HEK293 (cell line): ENCODE data around the gene ARMC5.

Experiments
- EGR2 ChIP-seq: fragments of 450-650 bp; formaldehyde crosslinking; IDR thresholded peaks from 2 replicates; pipeline ENCODE4 v1.5.1; 2016; ENCODE audit warnings: low read depth, missing biosample characterization, missing genetic modification characterization
- GLI2 ChIP-seq: fragments of 450-650 bp; formaldehyde crosslinking; IDR thresholded peaks from 2 replicates; pipeline ENCODE4; 2017; ENCODE audit warnings: missing biosample characterization, missing genetic modification characterization, low read depth, borderline replicate concordance
- IKZF3 ChIP-seq: fragments of 450-650 bp; IDR thresholded peaks from 2 replicates; pipeline ENCODE4 v1.5.0; 2018; ENCODE audit warnings: missing biosample characterization, mild to moderate bottlenecking, missing genetic modification characterization, moderate library complexity
- KLF1 ChIP-seq: fragments of 450-650 bp; formaldehyde crosslinking; IDR thresholded peaks from 2 replicates; pipeline ENCODE4 v1.5.1; 2016; ENCODE audit warnings: missing biosample characterization, missing genetic modification characterization
- KLF10 ChIP-seq: fragments of 450-650 bp; IDR thresholded peaks from 2 replicates; pipeline ENCODE4 v1.5.1; 2018; ENCODE audit warnings: missing biosample characterization, mild to moderate bottlenecking, missing genetic modification characterization
- KLF16 ChIP-seq: fragments of 450-650 bp; formaldehyde crosslinking; IDR thresholded peaks from 2 replicates; pipeline ENCODE4 v1.5.1; 2017; ENCODE audit warnings: missing biosample characterization, missing genetic modification characterization
- OSR2 ChIP-seq: fragments of 450-650 bp; formaldehyde crosslinking; IDR thresholded peaks from 2 replicates; pipeline ENCODE4 v1.5.1; 2016; ENCODE audit warnings: missing biosample characterization, missing genetic modification characterization
- PRDM1 ChIP-seq: fragments of 450-650 bp; formaldehyde crosslinking; IDR thresholded peaks from 2 replicates; pipeline ENCODE4; 2016; ENCODE audit warnings: missing biosample characterization, missing genetic modification characterization
- SP2 ChIP-seq: fragments of 450-650 bp; formaldehyde crosslinking; IDR thresholded peaks from 2 replicates; pipeline ENCODE4 v1.5.1; 2016; ENCODE audit warnings: missing biosample characterization, missing genetic modification characterization
- SP3 ChIP-seq: fragments of 450-650 bp; formaldehyde crosslinking; IDR thresholded peaks from 2 replicates; pipeline ENCODE4 v1.5.1; 2016; ENCODE audit warnings: missing biosample characterization, missing genetic modification characterization
- SP7 ChIP-seq: fragments of 450-650 bp; formaldehyde crosslinking; IDR thresholded peaks from 2 replicates; pipeline ENCODE4 v1.5.1; 2016; ENCODE audit warnings: missing biosample characterization, missing genetic modification characterization
- WT1 ChIP-seq: fragments of 450-650 bp; formaldehyde crosslinking; IDR thresholded peaks from 2 replicates; pipeline ENCODE4 v1.5.1; 2016; ENCODE audit warnings: missing biosample characterization, missing genetic modification characterization
- ZBTB8A ChIP-seq: fragments of 450-650 bp; formaldehyde crosslinking; IDR thresholded peaks from 2 replicates; pipeline ENCODE4 v1.5.1; 2016; ENCODE audit warnings: missing biosample characterization, missing genetic modification characterization
- ZEB2 ChIP-seq: fragments of 450-650 bp; formaldehyde crosslinking; IDR thresholded peaks from 2 replicates; pipeline ENCODE4 v1.5.1; 2016; ENCODE audit warnings: missing biosample characterization, missing genetic modification characterization
- ZFP3 ChIP-seq: fragments of 450-650 bp; formaldehyde crosslinking; IDR thresholded peaks from 2 replicates; pipeline ENCODE4 v1.5.1; 2016; ENCODE audit warnings: low read depth, missing biosample characterization, missing genetic modification characterization
- ZNF121 ChIP-seq: fragments of 450-650 bp; formaldehyde crosslinking; IDR thresholded peaks from 2 replicates; pipeline ENCODE4 v1.5.1; 2016; ENCODE audit warnings: missing biosample characterization, missing genetic modification characterization
- ZNF132 ChIP-seq: fragments of 450-650 bp; formaldehyde crosslinking; IDR thresholded peaks from 2 replicates; pipeline ENCODE4 v1.5.1; 2017; ENCODE audit warnings: missing biosample characterization, missing genetic modification characterization, borderline replicate concordance
- ZNF146 ChIP-seq: fragments of 450-650 bp; formaldehyde crosslinking; IDR thresholded peaks from 2 replicates; pipeline ENCODE4 v1.5.1; 2016; ENCODE audit warnings: missing biosample characterization, missing genetic modification characterization
- ZNF221 ChIP-seq: fragments of 450-650 bp; formaldehyde crosslinking; IDR thresholded peaks from 2 replicates; pipeline ENCODE4 v1.5.1; 2017; ENCODE audit warnings: missing biosample characterization, missing genetic modification characterization, borderline replicate concordance
- ZNF324 ChIP-seq: fragments of 450-650 bp; formaldehyde crosslinking; IDR thresholded peaks from 2 replicates; pipeline ENCODE4 v1.5.1; 2016; ENCODE audit warnings: missing biosample characterization, missing genetic modification characterization
- ZNF341 ChIP-seq: fragments of 450-650 bp; formaldehyde crosslinking; IDR thresholded peaks from 2 replicates; pipeline ENCODE4; 2016; ENCODE audit warnings: low read depth, missing biosample characterization, missing genetic modification characterization
- ZNF530 ChIP-seq: fragments of 450-650 bp; formaldehyde crosslinking; IDR thresholded peaks from 2 replicates; pipeline ENCODE4 v1.5.1; 2016; ENCODE audit warnings: low read depth, missing biosample characterization, missing genetic modification characterization
- ZNF596 ChIP-seq: fragments of 450-650 bp; IDR thresholded peaks from 2 replicates; pipeline ENCODE4 v1.5.0; 2018; ENCODE audit warnings: missing biosample characterization, mild to moderate bottlenecking, missing genetic modification characterization, moderate library complexity
- ZNF660 ChIP-seq: fragments of 450-650 bp; IDR thresholded peaks from 2 replicates; pipeline ENCODE4 v1.5.1; 2018; ENCODE audit warnings: missing biosample characterization, mild to moderate bottlenecking, missing genetic modification characterization
- ZSCAN16 ChIP-seq: fragments of 450-650 bp; formaldehyde crosslinking; IDR thresholded peaks from 2 replicates; pipeline ENCODE4 v1.5.1; 2016; ENCODE audit warnings: missing biosample characterization, missing genetic modification characterization
- ZSCAN23 ChIP-seq: fragments of 450-650 bp; formaldehyde crosslinking; IDR thresholded peaks from 2 replicates; pipeline ENCODE4 v1.5.1; 2016; ENCODE audit warnings: missing biosample characterization, missing genetic modification characterization
- TF ChIP-seq, protein P1 (sequence below): fragments of 450-650 bp; formaldehyde crosslinking; IDR thresholded peaks from 2 replicates; pipeline ENCODE4 v1.5.1; 2016; ENCODE audit warnings: missing biosample characterization, missing genetic modification characterization
- TF ChIP-seq, protein P2 (sequence below): fragments of 450-650 bp; formaldehyde crosslinking; IDR thresholded peaks from 2 replicates; pipeline ENCODE4 v1.5.1; 2016; ENCODE audit warnings: missing biosample characterization, missing genetic modification characterization, low read depth
- TF ChIP-seq, protein P3 (sequence below): fragments of 450-650 bp; formaldehyde crosslinking; IDR thresholded peaks from 2 replicates; pipeline ENCODE4 v1.5.1; 2016; ENCODE audit warnings: missing biosample characterization, missing genetic modification characterization

The ARMC5 gene

DNA sequence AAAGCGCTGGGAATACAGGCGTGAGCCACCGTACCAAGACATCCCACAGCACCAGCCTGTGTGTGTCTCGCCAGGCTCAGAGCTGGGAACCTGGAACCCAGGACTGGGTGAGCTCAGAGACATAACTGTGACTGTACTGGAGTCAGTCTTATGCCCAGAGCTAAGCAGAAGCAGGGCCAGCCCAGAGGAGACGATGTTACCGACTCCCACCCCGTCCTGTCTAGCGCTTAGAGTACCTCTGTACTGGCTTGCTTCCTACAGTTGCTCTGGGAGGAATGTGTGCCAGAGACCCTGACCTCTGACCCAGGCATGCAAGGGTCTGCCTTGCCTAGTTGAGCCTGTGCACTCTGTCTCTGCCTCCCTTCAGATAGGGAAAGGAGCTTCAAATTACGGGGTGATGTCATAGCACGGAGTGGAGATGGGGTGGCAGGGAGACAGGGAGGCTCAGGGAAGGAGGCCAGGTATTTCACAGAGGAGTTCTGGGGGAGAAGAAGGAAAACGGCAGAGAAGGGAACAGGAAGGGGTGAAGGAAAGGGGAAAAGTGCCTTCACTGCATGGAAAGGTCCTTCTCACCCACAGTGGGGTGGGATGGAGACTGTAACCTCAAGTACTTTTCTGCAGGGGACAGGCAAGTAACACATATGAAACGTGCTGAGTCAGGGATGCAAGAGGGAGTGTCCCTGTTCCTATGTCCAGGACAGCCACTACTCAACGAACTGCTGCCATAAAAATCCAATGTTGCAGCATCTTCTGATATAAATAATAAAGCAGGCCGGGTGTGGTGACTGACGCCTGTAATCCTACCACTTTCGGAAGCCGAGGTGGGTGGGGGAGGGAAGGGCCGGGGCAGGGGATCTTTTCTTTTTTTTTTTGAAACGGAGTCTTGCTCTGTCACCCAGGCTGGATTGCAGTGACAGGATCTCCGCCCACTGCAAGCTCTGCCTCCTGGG, 5.8 kb upstream of the ARMC5 start (continued):
- TF ChIP-seq ZNF660, result no peak
- peak; percentile 74 for TF ChIP-seq KLF16 (tag by site-specific recombination)
- peak; percentile 42; the same call in 1 of the 2 replicates for TF ChIP-seq ZFP3 (tag by site-specific recombination)
- TF ChIP-seq ZNF324 (tag by site-specific recombination), result peak; percentile 77; the same call in 1 of the 2 replicates
- no peak for TF ChIP-seq ZNF132 (tag by site-specific recombination)
- TF ChIP-seq OSR2 (tag by site-specific recombination), result 0 out of 2 replicates have a peak, but pooled peaks have one; percentile 30
- TF ChIP-seq ZNF146 (tag by site-specific recombination), result peak; percentile 68
- TF ChIP-seq ZNF530 (tag by site-specific recombination), result 0 out of 2 replicates have a peak, but pooled peaks have one; percentile 4
- TF ChIP-seq SP2 (tag by site-specific recombination), result 0 out of 2 replicates have a peak, but pooled peaks have one; percentile 25
- TF ChIP-seq WT1 (tag by site-specific recombination), result peak; percentile 73
- peak; percentile 46; the same call in 1 of the 2 replicates for TF ChIP-seq ZSCAN23 (tag by site-specific recombination)
- peak; percentile 98 for TF ChIP-seq PRDM1
- TF ChIP-seq GLI2, result no peak
- TF ChIP-seq, protein P1, sequence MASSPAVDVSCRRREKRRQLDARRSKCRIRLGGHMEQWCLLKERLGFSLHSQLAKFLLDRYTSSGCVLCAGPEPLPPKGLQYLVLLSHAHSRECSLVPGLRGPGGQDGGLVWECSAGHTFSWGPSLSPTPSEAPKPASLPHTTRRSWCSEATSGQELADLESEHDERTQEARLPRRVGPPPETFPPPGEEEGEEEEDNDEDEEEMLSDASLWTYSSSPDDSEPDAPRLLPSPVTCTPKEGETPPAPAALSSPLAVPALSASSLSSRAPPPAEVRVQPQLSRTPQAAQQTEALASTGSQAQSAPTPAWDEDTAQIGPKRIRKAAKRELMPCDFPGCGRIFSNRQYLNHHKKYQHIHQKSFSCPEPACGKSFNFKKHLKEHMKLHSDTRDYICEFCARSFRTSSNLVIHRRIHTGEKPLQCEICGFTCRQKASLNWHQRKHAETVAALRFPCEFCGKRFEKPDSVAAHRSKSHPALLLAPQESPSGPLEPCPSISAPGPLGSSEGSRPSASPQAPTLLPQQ (tag by site-specific recombination), result peak; percentile 73
- no peak for TF ChIP-seq ZNF121 (tag by site-specific recombination)
- peak; percentile 91 for TF ChIP-seq SP7 (tag by site-specific recombination)
- TF ChIP-seq IKZF3 (tag by site-specific recombination), result peak; percentile 56; the same call in 1 of the 2 replicates
- peak; percentile 88 for TF ChIP-seq KLF1
- TF ChIP-seq ZNF596, result no peak
- TF ChIP-seq ZNF221 (tag by site-specific recombination), result no peak
- TF ChIP-seq, protein P2, sequence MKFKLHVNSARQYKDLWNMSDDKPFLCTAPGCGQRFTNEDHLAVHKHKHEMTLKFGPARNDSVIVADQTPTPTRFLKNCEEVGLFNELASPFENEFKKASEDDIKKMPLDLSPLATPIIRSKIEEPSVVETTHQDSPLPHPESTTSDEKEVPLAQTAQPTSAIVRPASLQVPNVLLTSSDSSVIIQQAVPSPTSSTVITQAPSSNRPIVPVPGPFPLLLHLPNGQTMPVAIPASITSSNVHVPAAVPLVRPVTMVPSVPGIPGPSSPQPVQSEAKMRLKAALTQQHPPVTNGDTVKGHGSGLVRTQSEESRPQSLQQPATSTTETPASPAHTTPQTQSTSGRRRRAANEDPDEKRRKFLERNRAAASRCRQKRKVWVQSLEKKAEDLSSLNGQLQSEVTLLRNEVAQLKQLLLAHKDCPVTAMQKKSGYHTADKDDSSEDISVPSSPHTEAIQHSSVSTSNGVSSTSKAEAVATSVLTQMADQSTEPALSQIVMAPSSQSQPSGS (tag by site-specific recombination), result peak; percentile 95
- peak; percentile 42 for TF ChIP-seq ZNF341 (tag by site-specific recombination)
- TF ChIP-seq ZBTB8A (tag by site-specific recombination), result 0 out of 2 replicates have a peak, but pooled peaks have one; percentile 42
- peak; percentile 77 for TF ChIP-seq ZEB2
- TF ChIP-seq SP3 (tag by site-specific recombination), result peak; percentile 35; the same call in 1 of the 2 replicates
- TF ChIP-seq KLF10 (tag by site-specific recombination), result peak; percentile 75
- TF ChIP-seq, protein P3, sequence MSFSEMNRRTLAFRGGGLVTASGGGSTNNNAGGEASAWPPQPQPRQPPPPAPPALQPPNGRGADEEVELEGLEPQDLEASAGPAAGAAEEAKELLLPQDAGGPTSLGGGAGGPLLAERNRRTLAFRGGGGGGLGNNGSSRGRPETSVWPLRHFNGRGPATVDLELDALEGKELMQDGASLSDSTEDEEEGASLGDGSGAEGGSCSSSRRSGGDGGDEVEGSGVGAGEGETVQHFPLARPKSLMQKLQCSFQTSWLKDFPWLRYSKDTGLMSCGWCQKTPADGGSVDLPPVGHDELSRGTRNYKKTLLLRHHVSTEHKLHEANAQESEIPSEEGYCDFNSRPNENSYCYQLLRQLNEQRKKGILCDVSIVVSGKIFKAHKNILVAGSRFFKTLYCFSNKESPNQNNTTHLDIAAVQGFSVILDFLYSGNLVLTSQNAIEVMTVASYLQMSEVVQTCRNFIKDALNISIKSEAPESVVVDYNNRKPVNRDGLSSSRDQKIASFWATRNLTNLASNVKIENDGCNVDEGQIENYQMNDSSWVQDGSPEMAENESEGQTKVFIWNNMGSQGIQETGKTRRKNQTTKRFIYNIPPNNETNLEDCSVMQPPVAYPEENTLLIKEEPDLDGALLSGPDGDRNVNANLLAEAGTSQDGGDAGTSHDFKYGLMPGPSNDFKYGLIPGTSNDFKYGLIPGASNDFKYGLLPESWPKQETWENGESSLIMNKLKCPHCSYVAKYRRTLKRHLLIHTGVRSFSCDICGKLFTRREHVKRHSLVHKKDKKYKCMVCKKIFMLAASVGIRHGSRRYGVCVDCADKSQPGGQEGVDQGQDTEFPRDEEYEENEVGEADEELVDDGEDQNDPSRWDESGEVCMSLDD (tag by site-specific recombination), result no peak
- TF ChIP-seq EGR2 (tag by site-specific recombination), result 0 out of 2 replicates have a peak, but pooled peaks have one; percentile 5
- TF ChIP-seq ZSCAN16 (tag by site-specific recombination), result no peak
- TF ChIP-seq, all 188 proteins: peak for 50
